Measurements from ENCODE around the gene TRIM62.
A peak's percentile ranks its signal among the peaks of the same experiment; 100 is the strongest.

TRIM62 gene

GRCh38 chr1:33147997-33148314 is 33.9 kb downstream of the TRIM62 start:
- TF ChIP-seq CTCF (IDR thresholded peaks at IDR 0.05), result peak; percentile 52

GRCh38 chr1:33147275-33147996 is 34.4 kb downstream of the TRIM62 start:
- TF ChIP-seq CTCF (IDR thresholded peaks at IDR 0.05), result no peak

- TF ChIP-seq CTCF (IDR thresholded peaks at IDR 0.05), result no peak
These were observed 35.8 kb downstream of the TRIM62 start for GRCh38 chr1:33146003-33146402.

GRCh38 chr1:33143698-33144097 is 38.1 kb downstream of the TRIM62 start:
- no peak for TF ChIP-seq CTCF (IDR thresholded peaks at IDR 0.05)

- TF ChIP-seq CTCF (IDR thresholded peaks at IDR 0.05), result no peak
These were observed 38.7 kb downstream of the TRIM62 start for GRCh38 chr1:33143176-33143575.

GRCh38 chr1:33142483-33143064 is 39.3 kb downstream of the TRIM62 start:
- no peak for TF ChIP-seq CTCF (IDR thresholded peaks at IDR 0.05)

GRCh38 chr1:33141781-33142180 is 40.1 kb downstream of the TRIM62 start:
- TF ChIP-seq CTCF (IDR thresholded peaks at IDR 0.05), result no peak

All from LNCAP (cell line).